ENCODE results near the gene MAP3K13.
"Not testable (repeated sequence)": the region's sequence is repeated elsewhere in the genome, so short reads cannot be mapped to it uniquely, and the experiment has no call there.

Gene MAP3K13

DNA sequence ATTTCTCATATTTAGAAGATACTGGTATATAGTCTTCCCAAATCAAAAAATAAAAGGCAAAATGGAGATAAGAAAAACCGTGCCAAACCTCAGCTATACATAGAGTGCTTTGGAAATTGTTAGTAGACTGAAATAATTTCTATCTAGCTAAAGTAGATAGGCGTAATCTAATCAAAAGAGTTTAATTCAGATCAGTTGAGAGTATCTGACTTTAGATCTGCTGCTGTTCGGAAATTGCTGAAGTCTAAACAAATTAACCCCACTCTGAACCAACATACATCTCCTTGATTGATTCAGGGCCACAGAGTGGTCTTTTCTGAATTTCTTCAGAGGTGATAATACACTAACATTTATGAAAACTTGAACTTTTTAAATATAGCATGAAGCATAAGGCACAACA lies 40.1 kb downstream of the MAP3K13 start:
- no peaks in the 10 kb centered on the region for H3K36me3 Mint-ChIP-seq
- H3K4me3 Mint-ChIP-seq = no peak overlapping the region
- no peak overlapping the region for H3K27ac Mint-ChIP-seq
- H3K4me1 Mint-ChIP-seq = no peaks in the 10 kb centered on the region
- peaks cover 2% of the 10 kb centered on the region for H3K27me3 Mint-ChIP-seq
- H3K9me3 Mint-ChIP-seq = no peaks in the 10 kb centered on the region

DNA sequence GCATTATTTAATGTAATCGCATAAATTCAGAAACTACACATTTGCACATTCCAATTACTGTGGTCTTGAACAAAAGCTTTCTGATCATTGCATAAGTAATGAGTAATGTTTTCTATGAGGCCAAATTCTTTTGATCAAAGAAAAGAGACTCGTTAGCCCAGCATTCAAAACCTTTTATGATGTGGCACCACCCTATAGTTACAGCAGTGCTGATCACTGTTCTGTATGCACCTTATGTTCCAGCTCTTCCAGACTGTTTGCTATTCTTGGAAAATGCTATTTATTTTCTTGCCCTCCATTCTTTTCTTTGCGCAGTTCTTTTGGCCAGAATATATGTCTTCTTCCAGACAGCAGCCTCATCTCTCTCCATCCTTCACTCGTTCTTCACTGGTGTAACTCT lies 42.3 kb downstream of the MAP3K13 start:
- no peaks in the 10 kb centered on the region for H3K36me3 Mint-ChIP-seq
- no peaks in the 10 kb centered on the region for H3K9me3 Mint-ChIP-seq
- H3K4me3 Mint-ChIP-seq = no peak overlapping the region
- H3K27me3 Mint-ChIP-seq = peaks cover 2% of the 10 kb centered on the region
- no peak overlapping the region for H3K27ac Mint-ChIP-seq
- no peaks in the 10 kb centered on the region for H3K4me1 Mint-ChIP-seq

DNA sequence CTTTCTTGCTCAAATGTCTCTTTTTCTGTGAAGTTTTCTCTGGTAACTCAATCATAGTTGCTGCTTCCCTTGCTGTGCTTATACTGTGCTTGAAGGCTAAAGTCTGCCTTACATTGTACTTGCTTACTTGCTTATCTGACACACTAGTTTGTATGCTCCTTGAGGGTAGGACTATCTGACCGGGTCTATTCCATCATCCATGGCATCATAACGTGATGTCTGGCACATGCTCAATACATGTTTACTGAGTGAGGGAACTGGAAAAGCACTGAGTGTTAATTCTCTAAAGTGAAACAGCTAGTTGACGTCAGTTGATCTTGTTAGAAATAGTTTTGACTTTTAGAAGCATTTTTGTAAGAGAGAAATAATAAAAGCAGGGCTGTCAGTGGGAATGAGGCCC lies 42.7 kb downstream of the MAP3K13 start:
- no peaks in the 10 kb centered on the region for H3K36me3 Mint-ChIP-seq
- H3K9me3 Mint-ChIP-seq = no peaks in the 10 kb centered on the region
- H3K27ac Mint-ChIP-seq = no peak overlapping the region
- H3K27me3 Mint-ChIP-seq = peaks cover 2% of the 10 kb centered on the region
- no peak overlapping the region for H3K4me3 Mint-ChIP-seq
- no peaks in the 10 kb centered on the region for H3K4me1 Mint-ChIP-seq

DNA sequence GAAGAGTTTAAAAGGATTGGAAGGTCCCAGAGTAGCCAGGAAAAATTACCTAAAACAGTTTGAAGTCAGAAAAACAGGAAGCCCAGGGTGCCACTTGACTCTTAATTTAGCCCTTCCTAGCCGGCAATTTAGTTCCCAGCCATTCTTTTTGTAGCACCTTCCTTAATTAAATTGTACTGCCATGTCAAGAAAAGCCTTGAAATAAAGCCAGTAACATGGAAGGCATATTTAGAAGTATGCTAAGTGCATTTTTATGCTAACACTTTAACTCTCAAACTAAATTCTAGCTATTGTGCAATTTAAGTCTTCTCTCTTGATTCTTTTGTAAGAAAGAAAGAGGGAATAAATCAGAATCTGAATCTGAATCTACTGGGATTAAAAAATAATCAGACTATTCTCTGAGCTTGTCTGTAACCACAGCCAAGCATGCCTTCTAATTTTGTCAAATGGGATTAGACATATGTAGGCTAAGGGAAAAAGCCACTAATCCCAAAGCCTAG lies 43.2 kb downstream of the MAP3K13 start:
- H3K9me3 Mint-ChIP-seq = no peaks in the 10 kb centered on the region
- H3K27ac Mint-ChIP-seq = no peak overlapping the region
- H3K4me1 Mint-ChIP-seq = no peaks in the 10 kb centered on the region
- H3K36me3 Mint-ChIP-seq = no peaks in the 10 kb centered on the region
- H3K27me3 Mint-ChIP-seq = peaks cover 2% of the 10 kb centered on the region
- no peak overlapping the region for H3K4me3 Mint-ChIP-seq

DNA sequence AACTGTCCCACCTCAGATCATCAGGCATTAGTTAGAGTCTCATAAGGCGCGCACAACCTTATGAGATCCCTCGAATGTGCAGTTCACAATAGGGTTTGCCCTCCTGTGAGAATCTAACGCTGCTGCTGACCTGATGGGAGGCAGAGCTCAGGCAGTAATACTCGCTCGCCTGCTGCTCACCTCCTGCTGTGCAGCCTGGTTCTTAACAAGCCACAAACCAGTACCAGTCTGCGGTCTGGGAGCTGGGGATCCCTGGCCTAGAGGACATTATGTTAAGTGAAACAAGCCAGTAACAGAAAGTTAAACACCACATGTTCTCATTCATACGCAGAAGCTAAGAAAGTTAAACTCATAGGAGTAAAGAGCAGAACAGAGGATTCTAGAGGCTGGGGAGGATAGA lies 47.0 kb downstream of the MAP3K13 start:
- no peaks in the 10 kb centered on the region for H3K9me3 Mint-ChIP-seq
- H3K27ac Mint-ChIP-seq = no peak overlapping the region
- no peaks in the 10 kb centered on the region for H3K36me3 Mint-ChIP-seq
- peaks cover under 1% of the 10 kb centered on the region for H3K27me3 Mint-ChIP-seq
- no peaks in the 10 kb centered on the region for H3K4me1 Mint-ChIP-seq
- no peak overlapping the region for H3K4me3 Mint-ChIP-seq

DNA sequence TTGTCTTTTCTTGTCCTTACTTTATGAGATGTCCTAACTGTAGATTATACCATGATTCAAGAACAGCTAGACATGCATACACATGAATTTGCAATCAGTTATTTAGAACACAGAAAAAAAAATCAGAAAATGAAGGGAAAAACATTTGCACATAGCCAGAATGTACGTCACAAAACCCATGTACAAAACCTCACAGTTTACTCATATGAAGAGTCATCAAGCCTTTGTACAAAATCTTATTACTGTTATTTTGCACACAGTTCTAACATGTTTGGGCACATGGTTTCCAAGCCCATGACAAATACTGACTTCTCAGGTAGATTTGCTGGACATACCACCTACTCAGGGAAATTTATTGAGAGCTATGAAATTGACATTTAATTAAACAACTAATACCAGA lies 48.2 kb downstream of the MAP3K13 start:
- no peak overlapping the region for H3K27ac Mint-ChIP-seq
- no peaks in the 10 kb centered on the region for H3K9me3 Mint-ChIP-seq
- no peak overlapping the region for H3K4me3 Mint-ChIP-seq
- H3K36me3 Mint-ChIP-seq = no peaks in the 10 kb centered on the region
- no peaks in the 10 kb centered on the region for H3K4me1 Mint-ChIP-seq
- H3K27me3 Mint-ChIP-seq = no peaks in the 10 kb centered on the region

DNA sequence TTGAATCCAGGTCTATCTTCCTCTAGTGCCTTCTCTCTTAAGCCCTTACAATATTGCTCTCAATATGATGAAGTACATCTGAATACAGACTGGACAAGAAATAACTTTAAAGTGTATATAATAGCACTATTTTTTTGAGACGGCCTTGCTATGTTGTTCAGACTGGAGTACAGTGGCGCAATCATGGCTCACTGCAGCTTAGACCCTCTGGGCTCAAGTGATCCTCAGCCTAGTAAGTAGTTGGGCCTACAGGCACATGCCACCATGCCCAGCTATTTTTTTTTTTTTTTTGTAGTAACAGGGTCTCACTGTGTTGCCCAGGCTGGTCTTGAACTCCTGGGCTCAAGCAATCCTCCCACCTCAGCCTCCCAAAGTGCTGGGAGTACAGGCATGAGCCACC lies 53.6 kb downstream of the MAP3K13 start:
- Mint-ChIP-seq H3K27me3 (peaks cover 2% of the 10 kb centered on the region), H3K27ac (no peak overlapping the region), H3K4me1 (no peaks in the 10 kb centered on the region), H3K9me3 (no peaks in the 10 kb centered on the region), H3K4me3 (no peak overlapping the region), H3K36me3 (no peaks in the 10 kb centered on the region)

DNA sequence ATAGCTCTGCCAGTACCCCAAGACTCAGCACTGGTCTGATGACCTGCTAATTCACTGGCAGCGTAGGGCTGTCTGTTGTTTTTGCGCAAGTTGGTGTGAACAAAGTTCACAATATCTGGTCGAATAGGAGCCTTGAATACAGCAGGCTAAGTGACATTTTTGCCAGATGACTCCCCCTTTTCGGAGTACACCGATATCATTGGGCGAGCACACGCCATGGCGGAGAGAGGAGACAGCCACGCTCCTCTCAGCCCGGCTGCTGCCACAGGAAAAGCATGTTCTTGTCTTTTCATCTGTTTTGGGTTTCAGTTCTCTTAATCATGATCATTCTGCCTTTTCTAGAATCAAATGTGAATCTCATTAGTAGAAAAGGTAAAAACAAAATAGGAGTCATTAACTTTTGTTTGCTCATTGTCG lies 55.6 kb downstream of the MAP3K13 start:
- not testable (repeated sequence) for H3K4me1 Mint-ChIP-seq, H3K27me3 Mint-ChIP-seq, H3K27ac Mint-ChIP-seq, H3K4me3 Mint-ChIP-seq, H3K9me3 Mint-ChIP-seq, H3K36me3 Mint-ChIP-seq

DNA sequence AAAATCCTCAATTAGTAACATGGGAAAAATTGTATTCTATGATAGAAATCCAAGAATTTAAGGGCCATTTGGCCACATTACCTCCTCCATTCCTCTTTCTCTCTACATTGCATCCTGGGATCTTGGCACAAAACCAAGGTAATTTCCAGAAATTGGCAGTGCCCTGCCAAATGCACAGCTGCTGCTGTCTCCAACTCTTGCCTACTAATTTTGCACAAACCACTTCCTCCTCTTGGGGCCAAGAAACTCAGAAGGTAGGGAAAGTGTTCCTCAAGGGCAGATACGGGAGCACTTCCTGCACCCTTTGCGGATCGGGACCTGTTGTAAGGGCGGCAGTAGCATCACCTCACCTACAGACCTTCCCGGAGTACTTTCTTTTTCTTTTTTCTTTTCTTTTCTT lies 57.8 kb downstream of the MAP3K13 start:
- Mint-ChIP-seq H3K27me3 (peaks cover 2% of the 10 kb centered on the region), H3K4me1 (no peaks in the 10 kb centered on the region), H3K4me3 (no peak overlapping the region), H3K36me3 (no peaks in the 10 kb centered on the region), H3K27ac (no peak overlapping the region), H3K9me3 (no peaks in the 10 kb centered on the region)

DNA sequence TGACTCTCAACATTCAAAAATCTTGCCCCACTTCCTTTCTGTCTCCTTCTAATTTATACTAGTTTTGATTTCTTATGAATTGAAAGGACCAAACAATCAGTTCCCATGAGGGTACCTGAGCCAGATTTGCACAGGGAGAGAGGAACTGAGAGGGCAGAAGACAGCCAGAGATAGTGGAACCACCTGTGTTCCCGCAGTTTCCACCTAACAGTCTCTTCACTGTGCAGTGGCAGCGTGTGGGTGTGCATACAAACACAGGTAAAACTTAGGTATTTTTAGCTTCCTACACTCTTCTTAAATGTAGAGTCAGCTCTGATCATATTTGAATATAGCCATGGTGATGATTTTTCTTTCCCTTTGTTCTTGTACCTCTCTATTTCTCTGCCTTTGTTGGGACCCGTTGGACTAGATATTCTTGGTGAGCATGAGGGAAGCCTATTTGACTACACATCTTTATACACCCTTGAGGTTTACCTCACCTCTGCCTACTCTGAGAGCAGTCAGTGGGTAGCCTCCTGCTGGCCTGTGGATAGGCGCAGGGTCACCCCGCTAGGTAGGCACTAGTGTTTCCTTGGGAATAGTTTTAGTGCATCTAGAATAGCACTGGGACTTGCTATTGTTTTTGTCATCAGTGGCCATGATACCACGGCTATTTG lies 58.8 kb downstream of the MAP3K13 start:
- H3K4me1 Mint-ChIP-seq = no peaks in the 10 kb centered on the region
- H3K36me3 Mint-ChIP-seq = no peaks in the 10 kb centered on the region
- no peak overlapping the region for H3K4me3 Mint-ChIP-seq
- H3K27me3 Mint-ChIP-seq = peaks cover 2% of the 10 kb centered on the region
- no peak overlapping the region for H3K27ac Mint-ChIP-seq
- no peaks in the 10 kb centered on the region for H3K9me3 Mint-ChIP-seq

DNA sequence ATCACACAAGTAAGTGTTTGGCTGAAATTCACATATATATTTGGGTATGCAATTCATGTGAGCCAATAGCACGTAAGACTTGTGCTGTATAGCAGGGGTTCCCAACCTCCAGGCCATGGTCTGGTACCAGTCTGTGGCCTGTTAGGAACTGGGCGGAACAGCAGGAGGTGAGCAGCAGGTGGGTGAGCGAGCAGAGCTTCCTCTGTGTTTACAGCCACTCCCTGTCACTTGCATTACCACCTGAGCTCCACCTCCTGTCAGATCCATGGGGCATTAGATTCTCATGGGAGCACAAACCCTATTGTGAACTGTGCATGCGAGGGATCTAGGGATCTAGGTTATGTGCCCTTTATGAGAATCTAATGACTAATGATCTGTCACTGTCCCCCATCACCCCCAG lies 59.7 kb downstream of the MAP3K13 start:
- H3K36me3 Mint-ChIP-seq = no peaks in the 10 kb centered on the region
- no peak overlapping the region for H3K27ac Mint-ChIP-seq
- no peaks in the 10 kb centered on the region for H3K9me3 Mint-ChIP-seq
- no peak overlapping the region for H3K4me3 Mint-ChIP-seq
- peaks cover 2% of the 10 kb centered on the region for H3K27me3 Mint-ChIP-seq
- H3K4me1 Mint-ChIP-seq = no peaks in the 10 kb centered on the region

DNA sequence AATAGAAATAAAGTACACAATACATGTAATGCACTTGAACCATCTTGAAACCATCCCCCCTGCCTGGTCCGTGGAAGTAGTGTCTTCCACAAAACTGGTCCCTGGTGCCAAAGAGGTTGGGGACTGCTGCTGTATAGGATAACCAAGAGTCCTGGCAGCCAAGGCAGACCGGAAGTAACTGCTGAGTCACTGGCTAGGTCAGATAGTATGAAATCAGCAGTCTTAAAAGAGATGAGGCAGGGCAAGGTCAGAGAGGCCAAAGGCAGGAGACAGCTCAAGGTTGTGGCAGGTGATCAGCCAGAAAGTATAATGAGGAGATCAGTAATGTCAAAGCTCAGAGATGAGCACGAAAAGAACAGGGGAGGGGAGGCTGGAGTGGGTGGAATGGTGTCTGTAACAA lies 60.2 kb downstream of the MAP3K13 start:
- H3K36me3 Mint-ChIP-seq = no peaks in the 10 kb centered on the region
- H3K4me3 Mint-ChIP-seq = no peak overlapping the region
- H3K9me3 Mint-ChIP-seq = no peaks in the 10 kb centered on the region
- no peaks in the 10 kb centered on the region for H3K4me1 Mint-ChIP-seq
- H3K27me3 Mint-ChIP-seq = peaks cover 2% of the 10 kb centered on the region
- H3K27ac Mint-ChIP-seq = no peak overlapping the region

DNA sequence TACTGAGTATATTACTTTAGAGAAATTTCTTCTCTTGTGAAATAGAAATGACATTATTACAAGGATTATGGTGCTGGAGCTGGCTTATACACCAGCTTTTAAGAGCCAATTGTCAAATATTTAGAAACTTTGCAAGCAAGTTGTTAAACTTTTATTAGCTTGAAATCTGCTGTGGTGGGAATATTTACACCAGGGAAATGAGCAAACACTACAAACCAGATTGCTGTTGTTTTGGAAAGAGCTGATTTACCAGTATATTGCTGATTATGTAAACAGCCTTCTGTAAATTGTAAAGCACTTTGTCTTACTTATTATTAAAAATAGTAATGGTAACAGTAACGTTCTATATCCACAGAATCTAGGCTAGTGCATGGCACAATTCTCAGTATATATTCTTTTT lies 61.5 kb downstream of the MAP3K13 start:
- no peaks in the 10 kb centered on the region for H3K36me3 Mint-ChIP-seq
- H3K27ac Mint-ChIP-seq = no peak overlapping the region
- peaks cover 2% of the 10 kb centered on the region for H3K27me3 Mint-ChIP-seq
- no peaks in the 10 kb centered on the region for H3K4me1 Mint-ChIP-seq
- no peak overlapping the region for H3K4me3 Mint-ChIP-seq
- H3K9me3 Mint-ChIP-seq = no peaks in the 10 kb centered on the region

DNA sequence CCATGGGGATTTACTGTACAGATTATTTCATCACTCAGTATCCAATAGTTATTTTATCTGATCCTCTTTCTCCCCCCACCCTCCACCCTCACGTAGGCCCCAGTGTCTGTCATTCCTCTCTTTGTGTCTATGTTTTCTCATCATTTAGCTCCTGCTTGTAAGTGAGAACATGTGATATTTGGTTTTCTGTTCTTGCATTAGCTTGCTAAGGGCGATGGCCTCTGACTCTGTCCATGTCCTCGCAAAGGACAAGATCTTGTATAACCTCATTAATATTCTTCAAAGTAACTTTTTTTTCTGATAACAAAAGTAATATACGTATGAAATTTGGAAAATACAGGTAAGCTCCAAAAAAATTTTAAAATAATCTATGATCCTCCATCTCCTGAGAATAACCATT lies 67.4 kb downstream of the MAP3K13 start:
- Mint-ChIP-seq H3K4me3 (no peak overlapping the region), H3K27ac (no peak overlapping the region), H3K36me3 (no peaks in the 10 kb centered on the region), H3K4me1 (no peaks in the 10 kb centered on the region), H3K27me3 (no peaks in the 10 kb centered on the region), H3K9me3 (no peaks in the 10 kb centered on the region)

DNA sequence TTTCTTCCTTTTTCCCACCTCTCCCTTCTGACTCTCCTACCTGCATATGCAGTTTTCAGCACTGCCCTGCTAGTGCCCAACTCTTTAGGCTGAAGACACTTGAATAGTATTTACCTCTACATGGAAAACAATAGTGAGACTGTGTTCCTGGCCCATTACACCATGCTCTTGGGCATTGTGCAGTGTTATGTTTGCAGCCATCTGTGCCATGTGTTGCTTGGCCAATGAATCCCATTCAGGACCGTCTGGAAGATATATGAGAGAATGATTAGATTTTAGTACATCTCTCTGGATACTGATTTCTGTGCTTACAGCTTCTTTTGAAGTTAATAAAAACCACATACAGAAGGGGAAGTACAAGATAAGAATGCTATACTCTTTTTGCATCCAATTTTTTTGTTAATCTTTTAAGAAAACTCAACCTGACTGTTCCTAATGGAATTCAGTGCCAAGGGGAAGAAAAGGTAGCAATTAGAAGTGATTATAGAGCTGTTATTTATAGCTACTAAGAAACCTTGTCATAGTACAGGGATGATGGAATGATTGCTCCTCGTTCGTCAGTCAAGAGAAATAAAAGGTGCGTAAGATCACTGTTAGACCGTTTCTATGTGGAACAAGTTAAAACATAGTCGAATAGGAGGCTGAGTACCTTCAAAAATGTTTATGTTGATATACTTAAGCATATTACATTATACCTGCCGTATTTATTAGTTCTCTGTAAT lies 77.0 kb downstream of the MAP3K13 start:
- Mint-ChIP-seq H3K4me3 (no peak overlapping the region), H3K4me1 (no peaks in the 10 kb centered on the region), H3K9me3 (no peaks in the 10 kb centered on the region)

DNA sequence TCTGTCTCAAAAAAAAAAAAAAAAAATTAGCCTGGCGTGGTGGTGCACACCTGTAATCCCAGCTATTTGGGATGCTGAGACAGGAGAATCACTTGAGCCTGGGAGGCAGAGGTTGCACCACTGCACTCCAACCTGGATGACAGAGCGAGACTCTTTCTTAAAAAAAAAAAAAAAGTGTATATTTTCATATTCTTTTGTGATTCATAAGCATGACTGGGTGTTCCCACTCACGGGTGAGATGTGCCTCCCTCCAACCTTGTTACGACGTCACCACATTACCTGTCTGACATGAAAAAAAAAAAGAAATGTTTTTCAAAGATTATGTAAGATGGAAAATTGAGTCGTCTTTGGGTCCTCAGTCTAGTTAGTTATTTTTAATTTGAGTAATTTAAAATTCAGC lies 79.1 kb downstream of the MAP3K13 start:
- no peaks in the 10 kb centered on the region for H3K9me3 Mint-ChIP-seq
- H3K4me1 Mint-ChIP-seq = no peaks in the 10 kb centered on the region
- no peaks in the 10 kb centered on the region for H3K36me3 Mint-ChIP-seq
- no peak overlapping the region for H3K27ac Mint-ChIP-seq
- H3K4me3 Mint-ChIP-seq = no peak overlapping the region
- peaks cover under 1% of the 10 kb centered on the region for H3K27me3 Mint-ChIP-seq

More for the DNA sequence above, 77.0 kb downstream of the MAP3K13 start:
- Mint-ChIP-seq H3K27me3 (peaks cover 2% of the 10 kb centered on the region), H3K36me3 (no peaks in the 10 kb centered on the region), H3K27ac (no peak overlapping the region)

DNA sequence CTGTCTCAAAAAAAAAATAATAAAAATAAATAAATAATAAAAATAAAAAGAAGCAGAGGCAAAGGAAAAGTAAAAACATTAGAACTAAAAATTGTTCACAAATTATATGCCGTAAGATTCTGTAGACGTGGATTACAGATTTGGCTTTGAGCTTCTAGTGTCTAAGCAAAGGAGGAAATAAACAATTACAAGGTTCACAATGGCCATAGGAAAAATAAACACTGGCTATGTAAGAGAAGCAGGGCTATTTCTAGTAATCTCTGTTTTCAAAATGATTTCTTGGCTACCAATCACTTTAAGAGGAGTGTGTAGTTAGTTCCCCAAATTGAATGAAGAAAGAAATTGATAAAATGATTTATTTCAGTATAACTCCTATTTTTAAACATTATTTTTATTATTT lies 81.4 kb downstream of the MAP3K13 start:
- H3K27me3 Mint-ChIP-seq = no peaks in the 10 kb centered on the region
- H3K4me3 Mint-ChIP-seq = no peak overlapping the region
- no peaks in the 10 kb centered on the region for H3K36me3 Mint-ChIP-seq
- H3K4me1 Mint-ChIP-seq = no peaks in the 10 kb centered on the region
- no peaks in the 10 kb centered on the region for H3K9me3 Mint-ChIP-seq
- H3K27ac Mint-ChIP-seq = no peak overlapping the region

Measured in activated naive CD4-positive, alpha-beta T cell treated with anti-CD3 and anti-CD28 coated beads, Interleukin-2, amount 50 U/mL, for 24 hours (primary cell).